Measurements from ENCODE around the gene WNT1.

DNA sequence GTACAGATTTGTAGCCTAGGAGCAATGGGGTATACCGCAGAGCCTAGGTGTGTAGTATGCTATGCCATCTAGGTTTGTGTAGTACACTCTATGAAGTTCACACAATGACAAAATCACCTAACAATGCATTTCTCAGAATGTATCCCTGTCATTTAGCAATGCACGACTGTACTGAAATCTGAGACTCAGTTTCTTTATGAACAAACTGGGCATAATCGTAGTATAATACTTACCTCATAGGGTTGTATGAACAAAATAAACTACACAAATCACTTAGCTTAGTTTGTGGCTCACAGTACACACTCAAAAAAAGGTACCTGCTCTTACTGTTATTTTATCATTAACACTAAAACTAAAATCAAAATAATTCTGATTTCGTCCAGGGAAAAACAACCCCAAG is 47.3 kb downstream of the WNT1 start:
- TF ChIP-seq, protein P1, sequence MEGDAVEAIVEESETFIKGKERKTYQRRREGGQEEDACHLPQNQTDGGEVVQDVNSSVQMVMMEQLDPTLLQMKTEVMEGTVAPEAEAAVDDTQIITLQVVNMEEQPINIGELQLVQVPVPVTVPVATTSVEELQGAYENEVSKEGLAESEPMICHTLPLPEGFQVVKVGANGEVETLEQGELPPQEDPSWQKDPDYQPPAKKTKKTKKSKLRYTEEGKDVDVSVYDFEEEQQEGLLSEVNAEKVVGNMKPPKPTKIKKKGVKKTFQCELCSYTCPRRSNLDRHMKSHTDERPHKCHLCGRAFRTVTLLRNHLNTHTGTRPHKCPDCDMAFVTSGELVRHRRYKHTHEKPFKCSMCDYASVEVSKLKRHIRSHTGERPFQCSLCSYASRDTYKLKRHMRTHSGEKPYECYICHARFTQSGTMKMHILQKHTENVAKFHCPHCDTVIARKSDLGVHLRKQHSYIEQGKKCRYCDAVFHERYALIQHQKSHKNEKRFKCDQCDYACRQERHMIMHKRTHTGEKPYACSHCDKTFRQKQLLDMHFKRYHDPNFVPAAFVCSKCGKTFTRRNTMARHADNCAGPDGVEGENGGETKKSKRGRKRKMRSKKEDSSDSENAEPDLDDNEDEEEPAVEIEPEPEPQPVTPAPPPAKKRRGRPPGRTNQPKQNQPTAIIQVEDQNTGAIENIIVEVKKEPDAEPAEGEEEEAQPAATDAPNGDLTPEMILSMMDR (IDR thresholded peaks at IDR 0.05 in 2 of 3, conservative IDR thresholded peaks at IDR 0.05 in 1 of 3; ENCODE audit: control insufficient read depth in 2 of 3, extremely low read depth in 1 of 3, insufficient read depth in 1 of 3, low read depth in 3 of 3, low read length in 3 of 3) = no peak
- TF ChIP-seq EP300 (IDR thresholded peaks at IDR 0.05; ENCODE audit: borderline replicate concordance in 1 of 2, control insufficient read depth in 1 of 2, low read depth in 2 of 2, low read length in 2 of 2) = no peak
- no peak for TF ChIP-seq SIN3A (IDR thresholded peaks at IDR 0.05; ENCODE audit: low read depth, low read length)
- no peak for TF ChIP-seq RFX5 (IDR thresholded peaks at IDR 0.05; ENCODE audit: low read depth, low read length)
- no peak for TF ChIP-seq POLR2A (IDR thresholded peaks at IDR 0.05; ENCODE audit: low read depth, low read length)
- no peak for TF ChIP-seq BACH1 (IDR thresholded peaks at IDR 0.05; ENCODE audit: borderline replicate concordance)
- no peak for TF ChIP-seq EZH2 (IDR thresholded peaks at IDR 0.05; ENCODE audit: borderline replicate concordance, control insufficient read depth, low read depth, low read length)
- TF ChIP-seq SMAD1 (IDR thresholded peaks at IDR 0.05; ENCODE audit: low read depth, partially characterized antibody) = no peak
- no peak for TF ChIP-seq NR2C1 (IDR thresholded peaks at IDR 0.05)
- no peak for TF ChIP-seq ASH2L (IDR thresholded peaks at IDR 0.05; ENCODE audit: borderline replicate concordance, low read depth)
- TF ChIP-seq RAD51 (IDR thresholded peaks at IDR 0.05) = no peak
- TF ChIP-seq TAF1 (IDR thresholded peaks at IDR 0.05; ENCODE audit: borderline replicate concordance, low read depth, low read length) = no peak

Measured in GM12878 (cell line).